HT1080 (cell line): ENCODE measurements around the gene C1QTNF4. TPM values are rescaled to one million over a fixed set of nuclear protein-coding genes. Genes with fewer than 3 reads are reported as not detected.
"Not testable (repeated sequence)": the region's sequence is repeated elsewhere in the genome, so short reads cannot be mapped to it uniquely, and the experiment has no call there.

Source experiments
- DNase-seq: peaks from one replicate; pipeline ENCODE4 v3.0.0-alpha.2; 2015; ENCODE audit warnings: low read depth
- total RNA-seq: library from RNA; depleted of rRNA; stranded (reverse); fragments of >200 nt; shearing (Covaris generic); gene quantifications from 2 replicates; pipeline ENCODE4 v1.2.3, GENCODE V29; 2014

C1QTNF4 gene
- total RNA-seq, 1 experiment from 2014 or later: not detected

- DNase-seq: no peak
These were observed 28.0 kb downstream of the C1QTNF4 start for GRCh38 chr11:47566149-47566698.

GRCh38 chr11:47565340-47566148, 28.7 kb downstream of the C1QTNF4 start, which contains the start of gene PTPMT1:
TSS of gene PTPMT1 (plus strand) at chr11:47565599. CDS start at chr11:47565623, 24 bp downstream.
- DNase-seq: peak; percentile 64

GRCh38 chr11:47564933-47565339, 29.3 kb downstream of the C1QTNF4 start:
- DNase-seq: no peak

GRCh38 chr11:47564366-47564765, 29.8 kb downstream of the C1QTNF4 start:
- not testable (repeated sequence) for DNase-seq

GRCh38 chr11:47562393-47562792, 31.8 kb downstream of the C1QTNF4 start:
- DNase-seq: not testable (repeated sequence)

- no peak for DNase-seq
These were observed 33.8 kb downstream of the C1QTNF4 start for GRCh38 chr11:47560426-47560825.

GRCh38 chr11:47558695-47559094, 35.5 kb downstream of the C1QTNF4 start:
- no peak for DNase-seq

GRCh38 chr11:47557004-47557403, 37.2 kb downstream of the C1QTNF4 start:
- DNase-seq: not testable (repeated sequence)

GRCh38 chr11:47553406-47553743, 40.8 kb downstream of the C1QTNF4 start:
- no peak for DNase-seq

- DNase-seq: peak; percentile 86
These were observed 41.4 kb downstream of the C1QTNF4 start, which contains the start of gene CELF1 for GRCh38 chr11:47552566-47553405. TSS of gene CELF1 (minus strand) at chr11:47553132. CDS start at chr11:47499523, 53,609 bp downstream.

GRCh38 chr11:47552056-47552565, 42.1 kb downstream of the C1QTNF4 start:
- peak; percentile 35 for DNase-seq

GRCh38 chr11:47551086-47551485, 43.1 kb downstream of the C1QTNF4 start:
- peak; percentile 38 for DNase-seq

- no peak for DNase-seq
These were observed 43.7 kb downstream of the C1QTNF4 start for GRCh38 chr11:47550288-47551047.

- not testable (repeated sequence) for DNase-seq
These were observed 47.9 kb downstream of the C1QTNF4 start for GRCh38 chr11:47546274-47546673.

GRCh38 chr11:47545298-47545697, 48.9 kb downstream of the C1QTNF4 start:
- DNase-seq: no peak

GRCh38 chr11:47541070-47541469, 53.1 kb downstream of the C1QTNF4 start:
- DNase-seq: no peak

- DNase-seq: no peak
These were observed 54.6 kb downstream of the C1QTNF4 start for GRCh38 chr11:47539681-47540039.
